ENCODE measurements around the gene NAA80. TPM values are rescaled to one million over a fixed set of nuclear protein-coding genes. Genes with fewer than 3 reads are reported as not detected.

Gene NAA80
- 3.4 and 4.6 TPM in 2 replicates for total RNA-seq

GRCh38 chr3:50298836-50299637 is at the start of gene NAA80, which contains the start of gene HYAL3:
Gene NAA80, minus strand, starts transcription at chr3:50299405. Its CDS starts 1,942 bp downstream, at chr3:50297463.
Gene HYAL3, minus strand, starts transcription at chr3:50299405. Its CDS starts 3,803 bp downstream, at chr3:50295602.

GRCh38 chr3:50345586-50346234 is 46.5 kb upstream of the NAA80 start, which contains the start of gene ZMYND10:
Gene ZMYND10, minus strand, starts transcription at chr3:50345732. Its CDS starts 153 bp downstream, at chr3:50345579.

GRCh38 chr3:50340448-50341329 is 41.5 kb upstream of the NAA80 start, which contains the start of gene RASSF1:
Gene RASSF1, minus strand, starts transcription at chr3:50340836. Its CDS starts 31 bp downstream, at chr3:50340805.

GRCh38 chr3:50327943-50328691 is 28.9 kb upstream of the NAA80 start, which contains the start of gene TUSC2:
Gene TUSC2, minus strand, starts transcription at chr3:50328223. Its CDS starts 124 bp downstream, at chr3:50328099.

GRCh38 chr3:50322386-50323091 is 23.3 kb upstream of the NAA80 start, which contains the start of gene HYAL2:
Gene HYAL2, minus strand, starts transcription at chr3:50322745. Its CDS starts 2,256 bp downstream, at chr3:50320489.

GRCh38 chr3:50303013-50303815 is 4.0 kb upstream of the NAA80 start, which contains the start of gene HYAL1:
Gene HYAL1, minus strand, starts transcription at chr3:50303574. Its CDS starts 618 bp downstream, at chr3:50302956.

GRCh38 chr3:50292159-50293078 is 6.8 kb downstream of the NAA80 start, which contains the start of gene IFRD2:
Gene IFRD2, minus strand, starts transcription at chr3:50292429. Its CDS starts 155 bp downstream, at chr3:50292274.

GRCh38 chr3:50278880-50279224 is 20.4 kb downstream of the NAA80 start, which contains the start of gene LSMEM2:
Gene LSMEM2, plus strand, starts transcription at chr3:50279087. Its CDS starts 27 bp downstream, at chr3:50279114.

GRCh38 chr3:50268703-50269451 is 30.3 kb downstream of the NAA80 start, which contains the start of gene SEMA3B:
Gene SEMA3B, plus strand, starts transcription at chr3:50269147. Its CDS starts 94 bp downstream, at chr3:50269241.

Other genes with a start within 250 kb of the NAA80 start
- 128 and 164 TPM in 2 replicates for gene RBM5, start 210.5 kb downstream of the NAA80 start, total RNA-seq
- 0.25 and 0.55 TPM in 2 replicates for gene SEMA3F, start 144.1 kb downstream of the NAA80 start, total RNA-seq
- gene GNAT1, start 107.8 kb downstream of the NAA80 start, total RNA-seq: not detected in 2 replicates
- gene SLC38A3, start 94.1 kb downstream of the NAA80 start, total RNA-seq: not detected in 2 replicates
- 226 and 259 TPM in 2 replicates for gene GNAI2, start 63.2 kb downstream of the NAA80 start, total RNA-seq
- 6.8 and 29.5 TPM in 2 replicates for gene SEMA3B, start 30.3 kb downstream of the NAA80 start, total RNA-seq
- gene LSMEM2, start 20.3 kb downstream of the NAA80 start, total RNA-seq: not detected in 2 replicates
- gene IFRD2, start 7.0 kb downstream of the NAA80 start, total RNA-seq: 69.5 and 109 TPM in 2 replicates
- 3.0 and 3.2 TPM in 2 replicates for gene HYAL3, start within 50 bp of the NAA80 start, total RNA-seq
- 0.50 and 0.66 TPM in 2 replicates for gene HYAL1, start 4.2 kb upstream of the NAA80 start, total RNA-seq
- 65.6 and 66.0 TPM in 2 replicates for gene HYAL2, start 23.3 kb upstream of the NAA80 start, total RNA-seq
- gene TUSC2, start 28.8 kb upstream of the NAA80 start, total RNA-seq: 17.0 and 17.6 TPM in 2 replicates
- 36.9 and 42.8 TPM in 2 replicates for gene RASSF1, start 41.4 kb upstream of the NAA80 start, total RNA-seq
- 1.2 and 2.3 TPM in 2 replicates for gene ZMYND10, start 46.3 kb upstream of the NAA80 start, total RNA-seq
- 23.8 and 27.6 TPM in 2 replicates for gene NPRL2, start 51.4 kb upstream of the NAA80 start, total RNA-seq
- gene CYB561D2, start 51.5 kb upstream of the NAA80 start, total RNA-seq: 31.2 and 39.6 TPM in 2 replicates
- gene TMEM115, start 60.1 kb upstream of the NAA80 start, total RNA-seq: 38.7 and 44.0 TPM in 2 replicates
- under 0.01 TPM in 2 replicates for gene CACNA2D2, start 204.2 kb upstream of the NAA80 start, total RNA-seq

Measured in uterine smooth muscle cell (primary cell).